Measurements from ENCODE around the gene PRRC2B.

Gene PRRC2B

GRCh38 chr9:131400627-131401026 lies 6.7 kb downstream of the PRRC2B start:
- Histone ChIP-seq H3K9ac (ENCODE audit: low read depth, low read length) (no peak overlapping the region), H3K9me3 (ENCODE audit: control insufficient read depth, insufficient read depth, low read length) (no peaks in the 10 kb centered on the region), H3K36me3 (ENCODE audit: control insufficient read depth, insufficient read depth, low read length) (peaks cover 10% of the 10 kb centered on the region), H3K4me3 (ENCODE audit: low read depth, low read length) (no peak overlapping the region), H3K4me1 (ENCODE audit: control insufficient read depth, insufficient read depth, low read length) (peaks cover 69% of the 10 kb centered on the region), H3K27me3 (ENCODE audit: control insufficient read depth, insufficient read depth, low read length) (no peaks in the 10 kb centered on the region), H3K27ac (ENCODE audit: low read depth, low read length) (no peak overlapping the region)

- no peaks in the 10 kb centered on the region for H3K9me3 ChIP-seq (ENCODE audit: control insufficient read depth, insufficient read depth, low read length)
- no peak overlapping the region; the same call in 1 of the 2 replicates for H3K4me3 ChIP-seq (ENCODE audit: low read depth, low read length)
- H3K9ac ChIP-seq (ENCODE audit: low read depth, low read length): no peak overlapping the region
- H3K36me3 ChIP-seq (ENCODE audit: control insufficient read depth, insufficient read depth, low read length): peaks cover 10% of the 10 kb centered on the region
- H3K27me3 ChIP-seq (ENCODE audit: control insufficient read depth, insufficient read depth, low read length): no peaks in the 10 kb centered on the region
- peak overlapping the region; percentile 83 for H3K27ac ChIP-seq (ENCODE audit: low read depth, low read length)
- peaks cover 73% of the 10 kb centered on the region for H3K4me1 ChIP-seq (ENCODE audit: control insufficient read depth, insufficient read depth, low read length)
Measured at GRCh38 chr9:131402073-131402472, 8.2 kb downstream of the PRRC2B start.

- H3K27ac ChIP-seq (ENCODE audit: low read depth, low read length): peak overlapping the region; percentile 83
- no peaks in the 10 kb centered on the region for H3K27me3 ChIP-seq (ENCODE audit: control insufficient read depth, insufficient read depth, low read length)
- no peak overlapping the region for H3K9ac ChIP-seq (ENCODE audit: low read depth, low read length)
- peaks cover 8% of the 10 kb centered on the region for H3K36me3 ChIP-seq (ENCODE audit: control insufficient read depth, insufficient read depth, low read length)
- H3K4me3 ChIP-seq (ENCODE audit: low read depth, low read length): peak overlapping the region; percentile 19; the same call in 1 of the 2 replicates
- H3K9me3 ChIP-seq (ENCODE audit: control insufficient read depth, insufficient read depth, low read length): no peaks in the 10 kb centered on the region
- peaks cover 74% of the 10 kb centered on the region for H3K4me1 ChIP-seq (ENCODE audit: control insufficient read depth, insufficient read depth, low read length)
Measured at GRCh38 chr9:131402738-131403492, 9.0 kb downstream of the PRRC2B start.

- Histone ChIP-seq H3K27me3 (ENCODE audit: control insufficient read depth, insufficient read depth, low read length) (no peaks in the 10 kb centered on the region), H3K4me1 (ENCODE audit: control insufficient read depth, insufficient read depth, low read length) (peaks cover 74% of the 10 kb centered on the region), H3K36me3 (ENCODE audit: control insufficient read depth, insufficient read depth, low read length) (peaks cover 3% of the 10 kb centered on the region), H3K9ac (ENCODE audit: low read depth, low read length) (no peak overlapping the region), H3K9me3 (ENCODE audit: control insufficient read depth, insufficient read depth, low read length) (no peaks in the 10 kb centered on the region), H3K4me3 (ENCODE audit: low read depth, low read length) (no peak overlapping the region), H3K27ac (ENCODE audit: low read depth, low read length) (peak overlapping the region; percentile 91)
Measured at GRCh38 chr9:131403493-131403773, 9.5 kb downstream of the PRRC2B start.

- Histone ChIP-seq H3K9me3 (ENCODE audit: control insufficient read depth, insufficient read depth, low read length) (no peaks in the 10 kb centered on the region), H3K27ac (ENCODE audit: low read depth, low read length) (peak overlapping the region; percentile 91), H3K4me1 (ENCODE audit: control insufficient read depth, insufficient read depth, low read length) (peaks cover 76% of the 10 kb centered on the region), H3K36me3 (ENCODE audit: control insufficient read depth, insufficient read depth, low read length) (no peaks in the 10 kb centered on the region), H3K9ac (ENCODE audit: low read depth, low read length) (no peak overlapping the region), H3K4me3 (ENCODE audit: low read depth, low read length) (0 out of 2 replicates have a peak overlapping the region, but pooled peaks have one; percentile 12), H3K27me3 (ENCODE audit: control insufficient read depth, insufficient read depth, low read length) (no peaks in the 10 kb centered on the region)
Measured at GRCh38 chr9:131404581-131404980, 10.7 kb downstream of the PRRC2B start.

GRCh38 chr9:131404987-131405386 lies 11.1 kb downstream of the PRRC2B start:
- Histone ChIP-seq H3K4me3 (ENCODE audit: low read depth, low read length) (peak overlapping the region; percentile 28; the same call in 1 of the 2 replicates), H3K9ac (ENCODE audit: low read depth, low read length) (no peak overlapping the region)

GRCh38 chr9:131405428-131405827 lies 11.5 kb downstream of the PRRC2B start:
- Histone ChIP-seq H3K4me1 (ENCODE audit: control insufficient read depth, insufficient read depth, low read length) (peaks cover 81% of the 10 kb centered on the region), H3K36me3 (ENCODE audit: control insufficient read depth, insufficient read depth, low read length) (no peaks in the 10 kb centered on the region), H3K9me3 (ENCODE audit: control insufficient read depth, insufficient read depth, low read length) (no peaks in the 10 kb centered on the region), H3K4me3 (ENCODE audit: low read depth, low read length) (peak overlapping the region; percentile 29; the same call in 1 of the 2 replicates), H3K27ac (ENCODE audit: low read depth, low read length) (peak overlapping the region; percentile 91), H3K9ac (ENCODE audit: low read depth, low read length) (no peak overlapping the region), H3K27me3 (ENCODE audit: control insufficient read depth, insufficient read depth, low read length) (no peaks in the 10 kb centered on the region)

More at GRCh38 chr9:131404987-131405386, 11.1 kb downstream of the PRRC2B start:
- Histone ChIP-seq H3K4me1 (ENCODE audit: control insufficient read depth, insufficient read depth, low read length) (peaks cover 80% of the 10 kb centered on the region), H3K27ac (ENCODE audit: low read depth, low read length) (peak overlapping the region; percentile 91), H3K36me3 (ENCODE audit: control insufficient read depth, insufficient read depth, low read length) (no peaks in the 10 kb centered on the region), H3K9me3 (ENCODE audit: control insufficient read depth, insufficient read depth, low read length) (no peaks in the 10 kb centered on the region), H3K27me3 (ENCODE audit: control insufficient read depth, insufficient read depth, low read length) (no peaks in the 10 kb centered on the region)

- H3K27ac ChIP-seq (ENCODE audit: low read depth, low read length): peak overlapping the region; percentile 91
- no peaks in the 10 kb centered on the region for H3K36me3 ChIP-seq (ENCODE audit: control insufficient read depth, insufficient read depth, low read length)
- no peaks in the 10 kb centered on the region for H3K9me3 ChIP-seq (ENCODE audit: control insufficient read depth, insufficient read depth, low read length)
- H3K4me3 ChIP-seq (ENCODE audit: low read depth, low read length): peak overlapping the region; percentile 29
- no peak overlapping the region for H3K9ac ChIP-seq (ENCODE audit: low read depth, low read length)
- H3K27me3 ChIP-seq (ENCODE audit: control insufficient read depth, insufficient read depth, low read length): no peaks in the 10 kb centered on the region
- peaks cover 76% of the 10 kb centered on the region for H3K4me1 ChIP-seq (ENCODE audit: control insufficient read depth, insufficient read depth, low read length)
Measured at GRCh38 chr9:131405858-131406537, 12.1 kb downstream of the PRRC2B start.

- Histone ChIP-seq H3K27ac (ENCODE audit: low read depth, low read length) (peak overlapping the region; percentile 91), H3K36me3 (ENCODE audit: control insufficient read depth, insufficient read depth, low read length) (no peaks in the 10 kb centered on the region), H3K4me1 (ENCODE audit: control insufficient read depth, insufficient read depth, low read length) (peaks cover 73% of the 10 kb centered on the region), H3K9me3 (ENCODE audit: control insufficient read depth, insufficient read depth, low read length) (no peaks in the 10 kb centered on the region), H3K27me3 (ENCODE audit: control insufficient read depth, insufficient read depth, low read length) (no peaks in the 10 kb centered on the region), H3K4me3 (ENCODE audit: low read depth, low read length) (peak overlapping the region; percentile 29), H3K9ac (ENCODE audit: low read depth, low read length) (peak overlapping the region; percentile 39)
Measured at GRCh38 chr9:131406563-131407436, 12.9 kb downstream of the PRRC2B start.

GRCh38 chr9:131407717-131408195 lies 13.9 kb downstream of the PRRC2B start:
- H3K4me3 ChIP-seq (ENCODE audit: low read depth, low read length): peak overlapping the region; percentile 29; the same call in 1 of the 2 replicates
- no peaks in the 10 kb centered on the region for H3K27me3 ChIP-seq (ENCODE audit: control insufficient read depth, insufficient read depth, low read length)
- peak overlapping the region; percentile 91 for H3K27ac ChIP-seq (ENCODE audit: low read depth, low read length)
- H3K9me3 ChIP-seq (ENCODE audit: control insufficient read depth, insufficient read depth, low read length): no peaks in the 10 kb centered on the region
- H3K9ac ChIP-seq (ENCODE audit: low read depth, low read length): peak overlapping the region; percentile 39; the same call in 1 of the 2 replicates
- H3K36me3 ChIP-seq (ENCODE audit: control insufficient read depth, insufficient read depth, low read length): 0 out of 2 replicates have a peak, but pooled peaks cover 7% of the 10 kb centered on the region
- H3K4me1 ChIP-seq (ENCODE audit: control insufficient read depth, insufficient read depth, low read length): peaks cover 64% of the 10 kb centered on the region

All from HUES48 (cell line).